ENCODE results near the gene DBP. TPM values are rescaled to one million over a fixed set of nuclear protein-coding genes. Genes with fewer than 3 reads are reported as not detected.

DBP gene
- total RNA-seq, 1 experiment from 2014 or later = 12.6 TPM

GRCh38 chr19:48595833-48596232 is 41.3 kb downstream of the DBP start:
- Histone ChIP-seq H3K27me3 (ENCODE audit: insufficient read depth, low read length) (no peaks in the 10 kb centered on the region), H3K27ac (ENCODE audit: insufficient read length, low read depth, low read length) (no peak overlapping the region), H3T11ph (ENCODE audit: low read length) (no peak overlapping the region), H3K4me2 (ENCODE audit: insufficient read depth, insufficient read length, low read length) (no peak overlapping the region), H3K4me1 (ENCODE audit: insufficient read depth, low read length) (no peaks in the 10 kb centered on the region), H3K79me2 (ENCODE audit: insufficient read depth, low read length) (no peaks in the 10 kb centered on the region), H2BK20ac (ENCODE audit: low read depth, low read length, poor library complexity, severe bottlenecking) (no peak overlapping the region), H3K14ac (ENCODE audit: insufficient read depth, low read length) (no peak overlapping the region), H4K8ac (replicated peaks; ENCODE audit: insufficient read length, low read depth, low read length) (no peak overlapping the region), H3K9me3 (ENCODE audit: control insufficient read depth, low read depth, low read length) (no peaks in the 10 kb centered on the region), H2BK15ac (ENCODE audit: low read depth, low read length) (no peak overlapping the region), H4K91ac (ENCODE audit: insufficient read length, low read depth, low read length) (no peak overlapping the region), H2AK5ac (ENCODE audit: insufficient read length, low read length) (no peak overlapping the region), H2BK120ac (ENCODE audit: low read depth, low read length, poor library complexity, severe bottlenecking) (no peak overlapping the region), H3K23ac (ENCODE audit: insufficient read length, low read depth, low read length) (no peak overlapping the region), H3K18ac (ENCODE audit: insufficient read length, low read depth, low read length) (no peak overlapping the region), H3K56ac (ENCODE audit: insufficient read length, low read depth, low read length) (no peak overlapping the region), H2BK5ac (ENCODE audit: insufficient read length, low read length) (no peak overlapping the region), H2BK12ac (ENCODE audit: insufficient read length, low read depth, low read length) (no peak overlapping the region), H3K9ac (ENCODE audit: extremely low read depth, insufficient read length, low read length) (no peak overlapping the region), H3K79me1 (ENCODE audit: insufficient read depth, low read depth, low read length, poor library complexity, severe bottlenecking) (no peaks in the 10 kb centered on the region), H3K23me2 (ENCODE audit: insufficient read length, low read depth, low read length, poor library complexity, severe bottlenecking) (no peaks in the 10 kb centered on the region), H4K20me1 (ENCODE audit: control insufficient read depth, insufficient read depth, insufficient read length) (no peaks in the 10 kb centered on the region), H2AFZ (ENCODE audit: low read length) (no peak overlapping the region), H4K5ac (ENCODE audit: insufficient read length, low read depth, low read length) (no peak overlapping the region), H3K4ac (ENCODE audit: low read depth, low read length) (no peak overlapping the region)
- peaks cover 10% of the 10 kb centered on the region for H3K27me3 Mint-ChIP-seq (ENCODE audit: low read depth)
- no peaks in the 10 kb centered on the region for H3K36me3 Mint-ChIP-seq (ENCODE audit: insufficient read depth in 1 of 3, low read depth in 3 of 3)
- H3K27ac Mint-ChIP-seq = no peak overlapping the region; a peak in 1 of 7 replicates
- H3K4me1 Mint-ChIP-seq = no peaks in the 10 kb centered on the region
- no peak for DNase-seq
- WGBS (ENCODE audit: extremely low coverage, insufficient read length, low lambda C conversion rate) = no CpG with 5 or more reads among the region's 6 CpGs
- H3K9me3 Mint-ChIP-seq = no peaks in the 10 kb centered on the region
- TF ChIP-seq CTCF (conservative IDR thresholded peaks at IDR 0.05) = no peak
- no peak overlapping the region for H3K4me3 Mint-ChIP-seq
